GM21526 (cell line): ENCODE measurements around the gene MTHFSD.

ENCODE experiments used
- ATAC-seq: cut with Tn5 transposase; IDR thresholded peaks from one replicate; pipeline ENCODE4 v1.9.1; 2021; ENCODE audit warnings: moderate library complexity; ENCODE audit not compliant: unreplicated experiment, low FRiP score

The MTHFSD gene

GRCh38 chr16:86572041-86572521, 17.0 kb upstream of the MTHFSD start:
- no peak for ATAC-seq

GRCh38 chr16:86571530-86571915, 16.5 kb upstream of the MTHFSD start:
- no peak for ATAC-seq

- ATAC-seq = no peak
Observed at GRCh38 chr16:86570558-86571529, 15.8 kb upstream of the MTHFSD start.

- ATAC-seq = no peak
Observed at GRCh38 chr16:86569701-86570447, 14.8 kb upstream of the MTHFSD start.

GRCh38 chr16:86568677-86569623, 13.9 kb upstream of the MTHFSD start:
- ATAC-seq = no peak

- no peak for ATAC-seq
Observed at GRCh38 chr16:86567701-86568581, 12.9 kb upstream of the MTHFSD start.

- no peak for ATAC-seq
Observed at GRCh38 chr16:86566966-86567700, 12.1 kb upstream of the MTHFSD start.

GRCh38 chr16:86566601-86566965, 11.5 kb upstream of the MTHFSD start, which contains the start of gene FOXC2:
Gene FOXC2, plus strand, starts transcription at chr16:86566829. Its CDS starts 507 bp downstream, at chr16:86567336.
- ATAC-seq = no peak

- ATAC-seq = no peak
Observed at GRCh38 chr16:86565644-86566511, 10.8 kb upstream of the MTHFSD start.

GRCh38 chr16:86565181-86565631, 10.2 kb upstream of the MTHFSD start:
- ATAC-seq = no peak

- ATAC-seq = no peak
Observed at GRCh38 chr16:86563469-86564345, 8.7 kb upstream of the MTHFSD start.

GRCh38 chr16:86562356-86562755, 7.3 kb upstream of the MTHFSD start:
- ATAC-seq = no peak

GRCh38 chr16:86559802-86560305, 4.8 kb upstream of the MTHFSD start:
- ATAC-seq = no peak

- ATAC-seq = no peak
Observed at GRCh38 chr16:86558355-86559193, 3.5 kb upstream of the MTHFSD start.

GRCh38 chr16:86557587-86557986, 2.6 kb upstream of the MTHFSD start:
- no peak for ATAC-seq

- ATAC-seq = no peak
Observed at GRCh38 chr16:86556576-86556975, 1.5 kb upstream of the MTHFSD start.
